GM12892 (cell line): Measurements from ENCODE around the gene PDE6B.

Experiments used
- POLR2A ChIP-seq: IDR thresholded peaks from 2 replicates; pipeline ENCODE4 v1.6.1; 2011; ENCODE audit warnings: low read depth, low read length, control low read depth
- POLR2AphosphoS5 ChIP-seq: IDR thresholded peaks from 2 replicates; pipeline ENCODE4 v1.6.1; 2011; ENCODE audit warnings: low read depth, low read length, control low read depth

GRCh38 chr4:629636-629914 lies 4.2 kb downstream of the PDE6B start:
- no peak for TF ChIP-seq POLR2A
- TF ChIP-seq POLR2AphosphoS5 = no peak
